ENCODE measurements around the gene RNF183.
"Not testable (repeated sequence)": the region's sequence is repeated elsewhere in the genome, so short reads cannot be mapped to it uniquely, and the experiment has no call there.

RNF183 gene

DNA sequence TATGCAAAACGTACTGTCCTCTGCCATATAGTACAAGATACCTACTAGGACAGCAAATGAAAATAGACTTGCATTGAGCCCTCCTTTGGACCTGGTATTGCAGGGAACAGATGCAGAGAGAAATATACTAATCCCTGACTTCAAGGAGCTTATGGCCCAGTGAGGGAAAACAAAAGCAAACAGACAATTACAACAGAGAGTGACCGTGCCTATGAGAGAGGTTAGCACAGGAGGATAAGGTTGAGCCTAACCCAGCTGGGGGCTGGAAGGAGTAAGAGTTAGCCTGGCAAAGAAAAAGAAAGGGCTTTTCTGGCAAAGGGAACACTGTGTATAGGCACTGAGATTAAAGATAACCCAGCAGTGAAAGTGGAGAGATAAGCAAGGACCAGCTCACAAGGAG, 33.3 kb downstream of the RNF183 start:
- no peak for DNase-seq

DNA sequence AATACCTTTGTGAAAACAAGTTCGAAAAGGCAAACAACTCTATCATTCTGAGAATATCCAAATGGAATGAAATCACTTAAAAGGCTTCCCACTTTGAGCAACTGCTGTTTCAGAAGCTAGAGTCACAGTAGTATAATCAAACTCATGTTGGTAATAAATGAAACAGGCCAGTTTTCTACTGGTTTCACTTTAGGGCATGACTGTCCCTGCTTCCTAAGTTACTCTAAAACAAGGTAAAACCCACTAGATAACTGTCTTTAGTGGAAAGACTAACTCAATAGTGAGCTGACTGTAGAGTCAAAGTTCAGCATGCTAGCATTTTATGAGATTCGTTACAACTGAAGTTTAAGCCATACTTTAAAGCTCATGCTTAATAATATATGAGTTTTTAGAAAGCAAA, 33.8 kb downstream of the RNF183 start:
- no peak for DNase-seq

DNA sequence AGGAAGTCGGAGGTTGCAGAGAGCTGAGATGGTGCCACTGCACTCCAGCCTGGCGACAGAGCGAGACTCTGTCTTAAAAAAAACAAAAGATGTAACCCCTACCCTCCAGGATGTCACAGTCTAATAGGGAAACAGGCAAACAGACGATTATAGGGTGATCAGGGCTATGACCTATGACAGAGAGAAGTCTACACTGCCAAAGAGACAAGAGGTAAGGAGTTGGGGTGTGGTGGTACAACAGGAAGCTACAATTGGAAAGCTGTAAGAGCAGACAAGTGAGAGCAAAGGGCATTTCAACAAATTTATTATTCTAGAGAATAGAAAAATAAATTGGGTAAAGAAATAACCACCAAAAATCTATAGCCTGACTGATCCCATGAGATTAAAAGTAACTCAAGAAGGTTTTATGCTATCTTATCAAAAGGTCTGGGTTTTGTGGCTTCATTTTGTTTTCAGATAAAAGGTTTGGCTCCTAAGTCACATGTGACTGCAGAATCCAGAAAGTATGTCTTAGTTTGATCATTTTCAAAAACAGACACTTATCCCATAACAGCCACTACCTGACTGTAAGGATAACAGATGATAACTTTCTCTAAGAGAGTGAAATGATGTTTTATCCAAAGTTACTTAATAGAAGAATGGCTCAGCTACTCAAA, 35.1 kb downstream of the RNF183 start:
- DNase-seq, result no peak

DNA sequence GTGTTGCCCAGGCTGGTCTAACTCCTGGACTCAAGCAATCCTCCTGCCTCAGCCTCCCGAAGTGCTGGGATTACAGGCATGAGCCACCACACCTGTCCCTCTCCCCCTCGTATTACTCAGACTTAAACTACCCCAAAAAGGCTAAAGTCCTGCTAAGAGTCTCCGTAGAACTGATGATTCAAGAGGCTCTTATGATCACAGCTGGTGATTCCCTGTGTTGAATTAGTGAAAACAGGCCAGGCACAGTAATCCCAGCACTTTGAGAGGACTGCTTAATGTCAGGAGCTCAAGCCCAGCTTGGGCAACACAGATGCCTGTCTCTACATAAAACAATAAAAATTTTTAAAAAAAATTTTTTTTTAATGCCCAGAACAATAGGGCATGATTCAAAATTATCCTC, 37.0 kb downstream of the RNF183 start:
- no peak for DNase-seq

DNA sequence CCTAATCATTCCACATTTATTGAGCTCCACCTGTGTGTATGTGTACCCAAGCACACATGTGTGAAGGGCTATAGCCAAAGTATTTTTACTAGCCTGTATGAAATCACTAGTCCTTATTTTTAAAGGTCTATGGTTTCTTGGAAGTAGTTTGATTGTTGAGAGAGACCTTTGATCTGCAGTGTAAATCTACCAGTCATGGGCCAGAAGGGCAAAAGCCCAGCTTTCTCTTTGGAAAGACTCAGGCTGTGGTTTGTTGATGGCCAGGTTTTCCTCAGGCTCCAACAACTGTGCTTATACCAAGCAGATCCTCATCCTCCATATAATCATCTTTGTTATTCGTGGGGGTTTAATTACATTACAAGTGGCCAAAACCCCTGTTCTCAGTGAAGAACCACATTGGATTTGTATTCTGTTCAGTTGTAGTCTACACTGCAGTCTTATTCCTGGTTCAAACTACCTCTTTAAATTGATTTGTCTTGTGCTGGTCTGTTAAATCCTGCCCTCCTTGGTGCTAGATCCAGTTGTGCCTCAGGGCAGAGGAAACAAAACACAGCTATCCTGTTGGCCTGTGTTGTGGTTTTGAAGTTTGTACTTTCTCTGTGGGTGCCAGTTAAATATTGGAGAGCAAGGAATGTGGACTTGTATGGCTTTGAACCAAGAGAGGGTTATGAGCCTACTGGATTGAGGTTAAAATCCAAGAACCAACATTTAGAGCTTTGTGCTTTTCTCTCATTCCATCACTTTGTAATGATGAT, 41.1 kb downstream of the RNF183 start:
- DNase-seq, result no peak

DNA sequence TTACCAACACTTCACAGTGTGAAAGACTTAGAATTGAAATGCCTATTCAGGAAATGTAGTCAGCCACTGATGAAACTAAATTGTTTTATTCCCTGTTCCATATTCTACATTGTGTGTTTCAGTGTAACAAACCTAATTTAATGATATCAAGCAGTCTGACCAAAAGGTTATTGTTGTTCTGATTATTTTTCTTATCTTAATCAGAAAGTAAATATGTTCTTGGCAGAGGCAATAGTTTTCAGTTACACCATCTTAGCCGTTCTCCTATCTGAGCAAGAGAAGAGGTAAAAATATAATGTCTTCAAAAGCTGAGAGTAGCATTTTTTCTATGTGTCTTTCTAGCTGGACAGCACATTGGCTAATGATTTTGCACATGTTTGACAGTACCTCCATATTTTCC, 44.9 kb downstream of the RNF183 start:
- DNase-seq, result no peak

DNA sequence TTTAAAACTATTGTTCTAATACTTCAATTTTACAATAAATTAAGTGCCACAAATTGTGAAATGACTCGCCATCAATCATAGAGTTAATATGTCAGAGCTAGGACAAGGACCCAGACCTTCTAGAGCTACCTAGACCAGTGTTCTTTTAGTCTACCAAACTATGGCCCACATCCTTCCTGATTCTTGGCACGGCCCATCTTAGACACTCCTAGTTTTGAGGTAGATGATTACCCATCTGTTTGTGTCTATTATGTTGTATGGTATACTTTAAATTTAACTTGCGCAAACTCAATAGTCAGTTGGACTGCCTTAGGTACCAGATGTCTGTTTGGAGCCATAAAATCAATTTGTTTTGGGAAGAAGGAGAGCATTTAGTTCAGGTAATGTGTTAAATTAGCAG, 45.3 kb downstream of the RNF183 start:
- no peak for DNase-seq

DNA sequence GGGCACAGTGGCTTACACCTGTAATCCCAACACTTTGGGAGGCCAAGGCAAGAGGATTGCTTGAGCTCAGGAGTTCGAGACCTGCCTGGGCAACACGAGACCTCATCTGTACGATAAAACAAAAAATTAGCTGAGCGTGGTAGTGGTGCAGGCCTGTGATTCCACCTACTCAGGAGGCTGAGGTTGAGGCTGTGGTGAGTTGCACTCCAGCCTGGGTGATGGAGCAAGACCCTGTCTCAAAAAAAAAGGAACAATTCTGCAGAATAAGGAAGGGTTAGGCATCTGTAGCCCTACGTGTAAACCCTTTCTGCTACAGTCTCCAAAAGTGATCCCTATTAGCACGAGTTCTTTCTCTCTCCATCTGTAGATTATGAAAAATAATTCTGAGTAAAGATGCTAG, 47.7 kb downstream of the RNF183 start:
- DNase-seq, result peak; percentile 53 to 68

DNA sequence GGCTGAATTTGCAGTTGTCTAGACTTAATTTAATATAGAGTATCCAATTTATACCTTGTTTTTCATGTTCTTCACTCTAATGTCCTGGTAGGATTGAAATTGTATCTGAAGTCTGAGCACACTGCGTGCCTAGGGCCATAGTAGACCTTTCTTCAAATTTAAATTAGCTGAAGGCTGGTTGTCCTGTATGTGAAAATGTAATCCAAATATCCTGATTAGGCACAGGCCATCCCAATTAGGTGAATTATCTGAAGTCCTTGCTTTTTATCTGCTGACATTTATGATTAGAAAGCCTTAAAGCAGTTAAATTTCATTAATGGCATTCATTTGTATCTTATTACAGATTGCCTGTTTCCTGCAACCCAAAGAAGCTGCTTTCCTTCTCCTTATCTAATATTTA, 48.2 kb downstream of the RNF183 start:
- no peak for DNase-seq

DNA sequence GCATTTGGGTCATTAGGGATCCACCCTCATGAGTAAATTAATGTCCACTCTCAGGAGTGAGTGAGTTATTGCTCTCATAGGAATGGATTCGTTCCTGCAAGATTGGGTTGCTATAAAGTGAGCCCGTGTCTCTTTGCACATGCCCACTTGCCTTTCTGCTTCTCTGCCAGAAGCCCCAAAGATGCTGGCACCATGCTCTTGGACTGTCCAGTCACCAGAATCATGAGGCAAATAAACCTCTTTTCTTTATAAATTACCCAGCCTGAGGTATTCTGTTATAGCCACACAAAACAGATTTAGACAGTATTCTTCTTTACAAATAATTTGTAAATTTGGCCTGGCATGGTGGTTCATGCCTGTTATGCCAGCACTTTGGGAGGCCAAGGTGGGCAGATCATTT, 52.4 kb downstream of the RNF183 start:
- DNase-seq, result no peak

DNA sequence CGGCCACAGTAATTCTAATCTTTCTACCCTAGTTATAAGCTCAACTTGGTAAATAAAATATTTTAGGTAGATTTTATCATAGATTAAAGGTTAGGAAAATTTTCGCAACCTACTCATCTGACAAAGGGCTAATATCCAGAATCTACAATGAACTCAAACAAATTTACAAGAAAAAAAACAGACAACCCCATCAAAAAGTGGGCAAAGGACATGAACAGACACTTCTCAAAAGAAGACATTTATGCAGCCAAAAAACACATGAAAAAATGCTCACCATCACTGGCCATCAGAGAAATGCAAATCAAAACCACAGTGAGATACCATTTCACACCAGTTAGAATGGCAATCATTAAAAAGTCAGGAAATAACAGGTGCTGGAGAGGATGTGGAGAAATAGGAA, 53.5 kb downstream of the RNF183 start:
- DNase-seq, result not testable (repeated sequence)

DNA sequence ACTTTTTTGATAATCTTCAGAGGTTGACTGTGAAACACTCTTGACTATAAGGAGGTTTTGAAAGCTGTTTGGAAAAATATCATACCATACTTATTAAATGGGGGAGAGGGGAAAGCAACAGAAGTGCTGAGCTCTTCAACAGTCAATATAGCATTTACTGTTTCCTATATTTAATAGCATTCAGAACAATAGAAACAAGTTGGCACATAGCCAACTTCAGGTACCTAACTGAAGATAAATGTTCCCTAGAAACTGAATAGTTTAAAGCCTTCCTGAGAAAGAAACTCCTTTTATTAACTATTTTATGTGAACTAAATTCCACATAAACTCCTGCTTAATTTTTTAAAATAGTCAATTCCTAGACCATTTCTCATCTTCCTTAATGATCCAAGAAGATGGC, 55.5 kb downstream of the RNF183 start:
- DNase-seq, result no peak

Data from inflammatory macrophage treated with lipopolysaccharide for 1 hour (primary cell).